ENCODE data around the gene PILRA.
"Not testable (repeated sequence)": the region's sequence is repeated elsewhere in the genome, so short reads cannot be mapped to it uniquely, and the experiment has no call there.

Gene PILRA

GRCh38 chr7:100437150-100438100, 64.1 kb downstream of the PILRA start:
- no peak for DNase-seq

- DNase-seq = no peak
Observed at GRCh38 chr7:100438172-100438571, 64.9 kb downstream of the PILRA start.

- DNase-seq = not testable (repeated sequence)
Observed at GRCh38 chr7:100438731-100439130, 65.4 kb downstream of the PILRA start.

GRCh38 chr7:100439244-100439643, 66.0 kb downstream of the PILRA start:
- DNase-seq = not testable (repeated sequence)

- no peak for DNase-seq
Observed at GRCh38 chr7:100441641-100442535, 68.6 kb downstream of the PILRA start.

GRCh38 chr7:100443096-100443840, 70.0 kb downstream of the PILRA start:
- DNase-seq = no peak

- no peak for DNase-seq
Observed at GRCh38 chr7:100444311-100445278, 71.3 kb downstream of the PILRA start.

GRCh38 chr7:100446040-100446439, 72.8 kb downstream of the PILRA start:
- DNase-seq = no peak

- not testable (repeated sequence) for DNase-seq
Observed at GRCh38 chr7:100447363-100447762, 74.1 kb downstream of the PILRA start.

GRCh38 chr7:100449190-100449795, 76.0 kb downstream of the PILRA start:
- no peak for DNase-seq
